ENCODE results near the gene UST. TPM values are rescaled to one million over a fixed set of nuclear protein-coding genes. Genes with fewer than 3 reads are reported as not detected.

UST gene
- total and polyA plus RNA-seq, 2 of the 8 experiments (the other 6 are each of a cell fraction or from before 2014, with no cell fraction given) = 13.5 to 34.5 TPM

- no peak for TF ChIP-seq TAF1 (IDR thresholded peaks at IDR 0.05; ENCODE audit: low read depth, low read length)
These were observed 143.3 kb downstream of the UST start (continued) for GRCh38 chr6:148890096-148890495.

All from H1 (cell line).